SKM-1 treated with dmso at 0.1 percent for 144 hours (cell line): Measurements from ENCODE around the gene ATXN7L2.

Source experiments
- DNase-seq: peaks from one replicate; lab custom pipeline; 2025; ENCODE audit not compliant: unreplicated experiment; lab: John Stamatoyannopoulos, UW

The ATXN7L2 gene

DNA sequence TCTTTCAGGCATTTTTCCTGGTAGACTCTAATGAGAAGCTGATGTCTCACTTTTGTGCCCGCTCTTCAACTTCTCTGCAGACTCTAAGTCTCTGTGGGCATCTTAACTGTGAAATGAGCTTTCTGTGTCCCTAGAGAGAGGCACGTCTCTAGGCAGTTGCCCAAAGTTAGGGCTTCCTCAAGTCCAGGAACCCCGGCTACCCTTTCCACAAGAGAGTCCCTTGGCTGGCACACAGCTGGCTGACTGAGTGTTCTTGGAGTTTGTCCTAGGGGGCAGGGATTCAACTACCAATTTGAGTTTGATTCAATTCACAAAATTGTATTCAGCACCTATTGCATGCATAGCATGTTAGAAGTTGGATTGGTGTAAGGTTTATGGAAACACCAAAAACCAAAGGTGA lies 57.4 kb downstream of the ATXN7L2 start:
- no peak for DNase-seq
